NCI-H1417 treated with DMSO at 0.1 percent for 48 hours (cell line): ENCODE measurements around the gene SPO11.

ENCODE experiments used
- DNase-seq: peaks from one replicate; lab custom pipeline; 2025; lab: John Stamatoyannopoulos, UW

SPO11 gene

GRCh38 chr20:57377350-57377749 lies 47.7 kb downstream of the SPO11 start:
- no peak for DNase-seq

- DNase-seq = no peak
Observed at GRCh38 chr20:57378107-57378506, 48.5 kb downstream of the SPO11 start.

GRCh38 chr20:57378646-57379262 lies 49.2 kb downstream of the SPO11 start:
- DNase-seq = no peak

GRCh38 chr20:57379263-57379647 lies 49.7 kb downstream of the SPO11 start:
- DNase-seq = no peak

- no peak for DNase-seq
Observed at GRCh38 chr20:57380081-57380750, 50.6 kb downstream of the SPO11 start.

GRCh38 chr20:57381596-57382503 lies 52.2 kb downstream of the SPO11 start:
- DNase-seq = no peak

- no peak for DNase-seq
Observed at GRCh38 chr20:57382516-57382915, 52.9 kb downstream of the SPO11 start.

- no peak for DNase-seq
Observed at GRCh38 chr20:57383447-57384347, 54.1 kb downstream of the SPO11 start.

GRCh38 chr20:57384486-57384885 lies 54.9 kb downstream of the SPO11 start:
- DNase-seq = no peak

GRCh38 chr20:57384953-57385761 lies 55.6 kb downstream of the SPO11 start:
- DNase-seq = no peak

GRCh38 chr20:57385940-57386339 lies 56.3 kb downstream of the SPO11 start:
- DNase-seq = no peak

GRCh38 chr20:57386762-57387161 lies 57.2 kb downstream of the SPO11 start:
- no peak for DNase-seq

GRCh38 chr20:57387463-57387862 lies 57.9 kb downstream of the SPO11 start:
- DNase-seq = no peak

- DNase-seq = no peak
Observed at GRCh38 chr20:57387945-57388371, 58.4 kb downstream of the SPO11 start.

- DNase-seq = no peak
Observed at GRCh38 chr20:57388953-57389694, 59.5 kb downstream of the SPO11 start.

- DNase-seq = no peak
Observed at GRCh38 chr20:57389695-57390603, 60.3 kb downstream of the SPO11 start.

- no peak for DNase-seq
Observed at GRCh38 chr20:57390604-57391438, 61.2 kb downstream of the SPO11 start, which contains the start of gene RBM38. RBM38 (plus strand) TSS chr20:57391396; CDS start chr20:57391582, 186 bp downstream.
